GM12874 (cell line): ENCODE data around the gene KPNA3.

Experiments
- TF ChIP-seq, protein P1 (sequence below): IDR thresholded peaks from 2 replicates; pipeline ENCODE4 v1.5.1; 2011; ENCODE audit warnings: low read depth, mild to moderate bottlenecking, control low read depth, low read length, moderate library complexity; ENCODE audit not compliant: insufficient read depth

Gene KPNA3

DNA sequence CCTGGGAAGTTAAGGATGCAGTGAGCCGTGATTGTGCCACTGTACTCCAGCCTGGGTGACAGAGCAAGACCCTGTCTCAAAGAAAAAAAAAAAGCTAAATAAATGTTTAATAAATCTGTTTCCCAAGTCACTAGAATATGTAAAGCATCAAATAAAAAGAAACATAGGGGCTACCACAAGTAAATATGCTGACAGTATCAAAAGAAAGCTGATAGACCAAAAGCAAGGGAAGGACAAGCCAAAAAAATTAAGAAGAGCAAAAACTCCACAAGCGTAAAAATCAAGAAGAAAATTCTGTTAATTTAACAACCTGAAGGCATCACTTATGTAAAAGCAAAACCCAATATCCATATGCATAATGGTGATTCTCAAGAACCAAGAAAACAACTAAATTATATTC, 9.7 kb downstream of the KPNA3 start:
- TF ChIP-seq, protein P1, sequence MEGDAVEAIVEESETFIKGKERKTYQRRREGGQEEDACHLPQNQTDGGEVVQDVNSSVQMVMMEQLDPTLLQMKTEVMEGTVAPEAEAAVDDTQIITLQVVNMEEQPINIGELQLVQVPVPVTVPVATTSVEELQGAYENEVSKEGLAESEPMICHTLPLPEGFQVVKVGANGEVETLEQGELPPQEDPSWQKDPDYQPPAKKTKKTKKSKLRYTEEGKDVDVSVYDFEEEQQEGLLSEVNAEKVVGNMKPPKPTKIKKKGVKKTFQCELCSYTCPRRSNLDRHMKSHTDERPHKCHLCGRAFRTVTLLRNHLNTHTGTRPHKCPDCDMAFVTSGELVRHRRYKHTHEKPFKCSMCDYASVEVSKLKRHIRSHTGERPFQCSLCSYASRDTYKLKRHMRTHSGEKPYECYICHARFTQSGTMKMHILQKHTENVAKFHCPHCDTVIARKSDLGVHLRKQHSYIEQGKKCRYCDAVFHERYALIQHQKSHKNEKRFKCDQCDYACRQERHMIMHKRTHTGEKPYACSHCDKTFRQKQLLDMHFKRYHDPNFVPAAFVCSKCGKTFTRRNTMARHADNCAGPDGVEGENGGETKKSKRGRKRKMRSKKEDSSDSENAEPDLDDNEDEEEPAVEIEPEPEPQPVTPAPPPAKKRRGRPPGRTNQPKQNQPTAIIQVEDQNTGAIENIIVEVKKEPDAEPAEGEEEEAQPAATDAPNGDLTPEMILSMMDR = no peak

DNA sequence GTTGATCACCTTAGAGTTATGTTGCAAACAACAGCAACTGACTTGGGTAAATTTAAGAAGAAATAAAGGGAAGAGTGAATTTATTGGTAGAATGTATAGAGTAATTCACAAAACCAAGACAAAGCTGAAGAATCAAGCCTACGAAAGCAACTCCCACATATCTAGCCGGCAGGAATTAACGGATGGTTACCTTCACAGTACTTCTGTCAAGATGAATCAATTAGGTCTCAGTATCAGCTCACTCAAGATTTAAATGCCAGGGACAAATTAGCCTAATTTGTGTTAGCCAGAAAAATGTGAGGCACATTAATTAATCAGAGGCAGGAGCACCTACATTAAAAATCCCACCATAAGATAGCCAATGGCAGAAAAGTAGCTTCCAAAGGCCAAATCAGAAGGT, 10.7 kb downstream of the KPNA3 start:
- TF ChIP-seq, protein P1 = no peak

GRCh38 chr13:49779721-49780120, 12.8 kb downstream of the KPNA3 start:
- TF ChIP-seq, protein P1 = no peak

GRCh38 chr13:49777746-49778614, 14.5 kb downstream of the KPNA3 start:
- TF ChIP-seq, protein P1 = no peak

GRCh38 chr13:49776871-49777270, 15.6 kb downstream of the KPNA3 start:
- TF ChIP-seq, protein P1 = no peak

DNA sequence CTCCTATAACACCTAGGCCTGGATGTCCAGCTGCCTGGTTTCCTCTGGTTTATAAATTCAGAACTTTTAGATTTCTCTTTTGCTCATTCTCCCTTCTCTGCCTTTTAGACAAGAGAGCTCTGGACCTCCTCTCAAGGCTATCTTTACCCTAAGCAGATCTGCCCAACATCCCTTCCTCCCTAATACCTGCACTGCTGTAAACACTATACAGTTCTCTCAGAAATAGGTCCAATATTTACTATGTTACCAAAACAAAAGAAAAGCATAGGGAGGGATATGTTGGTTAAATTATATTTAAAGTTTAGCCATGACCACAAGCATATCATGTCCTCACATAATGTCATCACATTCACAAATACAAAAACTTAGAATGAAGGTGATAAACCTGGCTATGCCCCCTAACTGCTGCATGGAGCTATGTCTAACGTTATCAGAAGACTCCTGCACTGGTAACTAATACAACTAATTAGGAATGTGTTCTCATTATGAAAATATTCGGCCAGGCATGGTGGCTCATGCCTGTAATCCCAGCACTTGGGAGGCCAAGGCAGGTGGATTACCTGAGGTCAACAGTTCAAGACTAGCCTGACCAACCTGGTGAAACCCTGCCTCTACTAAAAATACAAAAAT, 18.0 kb downstream of the KPNA3 start:
- TF ChIP-seq, protein P1 = no peak

GRCh38 chr13:49772828-49773227, 19.7 kb downstream of the KPNA3 start:
- TF ChIP-seq, protein P1 = no peak
